Astrocyte (in vitro differentiated cells and primary cell): ENCODE measurements around the gene XPO6.

Experiments used
- EZH2 ChIP-seq: IDR thresholded peaks from 2 replicates; pipeline ENCODE4 v1.6.1; 2012; ENCODE audit warnings: mild to moderate bottlenecking, low read length, inconsistent platforms; ENCODE audit not compliant: insufficient read depth
- TF ChIP-seq, protein P1 (sequence below): IDR thresholded peaks from 2 replicates; pipeline ENCODE4 v1.5.1; 2011; ENCODE audit warnings: low read depth, mild to moderate bottlenecking, inconsistent platforms, low read length, moderate library complexity; ENCODE audit not compliant: insufficient read depth

DNA sequence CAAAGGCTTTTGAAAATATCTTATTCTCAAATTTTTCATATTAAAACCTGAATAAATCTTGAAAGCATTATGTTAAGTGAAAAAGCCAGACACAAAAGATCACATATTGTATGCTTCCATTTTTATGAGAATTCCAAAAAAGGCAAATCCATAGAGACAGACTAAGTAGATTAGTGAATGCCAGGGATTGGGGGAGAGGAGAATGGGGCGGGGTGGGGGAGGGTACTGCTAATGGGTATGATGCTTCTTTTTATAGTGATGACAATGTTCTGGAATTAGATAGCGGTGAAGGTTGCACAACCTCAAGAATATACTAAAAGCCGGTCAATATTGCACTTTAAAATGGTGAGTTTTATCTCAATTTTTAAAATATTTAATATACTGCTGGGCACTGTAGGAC is 44.0 kb downstream of the XPO6 start:
- TF ChIP-seq, protein P1, sequence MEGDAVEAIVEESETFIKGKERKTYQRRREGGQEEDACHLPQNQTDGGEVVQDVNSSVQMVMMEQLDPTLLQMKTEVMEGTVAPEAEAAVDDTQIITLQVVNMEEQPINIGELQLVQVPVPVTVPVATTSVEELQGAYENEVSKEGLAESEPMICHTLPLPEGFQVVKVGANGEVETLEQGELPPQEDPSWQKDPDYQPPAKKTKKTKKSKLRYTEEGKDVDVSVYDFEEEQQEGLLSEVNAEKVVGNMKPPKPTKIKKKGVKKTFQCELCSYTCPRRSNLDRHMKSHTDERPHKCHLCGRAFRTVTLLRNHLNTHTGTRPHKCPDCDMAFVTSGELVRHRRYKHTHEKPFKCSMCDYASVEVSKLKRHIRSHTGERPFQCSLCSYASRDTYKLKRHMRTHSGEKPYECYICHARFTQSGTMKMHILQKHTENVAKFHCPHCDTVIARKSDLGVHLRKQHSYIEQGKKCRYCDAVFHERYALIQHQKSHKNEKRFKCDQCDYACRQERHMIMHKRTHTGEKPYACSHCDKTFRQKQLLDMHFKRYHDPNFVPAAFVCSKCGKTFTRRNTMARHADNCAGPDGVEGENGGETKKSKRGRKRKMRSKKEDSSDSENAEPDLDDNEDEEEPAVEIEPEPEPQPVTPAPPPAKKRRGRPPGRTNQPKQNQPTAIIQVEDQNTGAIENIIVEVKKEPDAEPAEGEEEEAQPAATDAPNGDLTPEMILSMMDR: no peak
- no peak for TF ChIP-seq EZH2
